Activated CD4-positive, alpha-beta T cell treated with anti-CD3 and anti-CD28 coated beads, Interleukin-2, amount 10 ng/mL, durations not matched to agents 24 days and 14 days (primary cell): Measurements from ENCODE around the gene TPCN2. TPM values are rescaled to one million over a fixed set of nuclear protein-coding genes. Genes with fewer than 3 reads are reported as not detected.

ENCODE experiments used
- DNase-seq: peaks from one replicate; pipeline ENCODE4 v3.0.0; 2022
- H3K27ac Mint-ChIP-seq: one replicate; pipeline ENCODE4 v1.8.0; 2022; ENCODE audit warnings: mild to moderate bottlenecking, mixed read lengths
- H3K27me3 Mint-ChIP-seq: one replicate; pipeline ENCODE4 v1.8.0; 2022; ENCODE audit warnings: mixed read lengths
- H3K36me3 Mint-ChIP-seq: one replicate; pipeline ENCODE4 v1.8.0; 2022; ENCODE audit warnings: low read depth, mild to moderate bottlenecking, mixed read lengths
- H3K4me1 Mint-ChIP-seq: one replicate; pipeline ENCODE4 v1.8.0; 2021; ENCODE audit warnings: mixed read lengths
- H3K4me3 Mint-ChIP-seq: one replicate; pipeline ENCODE4 v1.8.0; 2022; ENCODE audit warnings: mild to moderate bottlenecking, moderate library complexity, mixed read lengths
- H3K9me3 Mint-ChIP-seq: one replicate; pipeline ENCODE4 v1.8.0; 2021; ENCODE audit warnings: mixed read lengths
- intact Hi-C: fragments of 100-400 bp; cut with micrococcal nuclease; formaldehyde crosslinking; loops from one replicate; pipeline ENCODE4 v1.15.1; 2023
- total RNA-seq: library from RNA; stranded (reverse); gene quantifications from 2 replicates; pipeline ENCODE4 v1.2.3, GENCODE V29; 2022

Gene TPCN2
- total RNA-seq, 1 donor from 2014 or later: 15.7 TPM

GRCh38 chr11:69170704-69171103 lies 122.0 kb downstream of the TPCN2 start:
- H3K9me3 Mint-ChIP-seq: peaks cover 8% of the 10 kb centered on the region
- DNase-seq: no peak
- no peak overlapping the region for H3K27ac Mint-ChIP-seq
- H3K4me1 Mint-ChIP-seq: peaks cover 14% of the 10 kb centered on the region
- intact Hi-C loops: no loop called here
- no peaks in the 10 kb centered on the region for H3K36me3 Mint-ChIP-seq
- no peak overlapping the region for H3K4me3 Mint-ChIP-seq
- peaks cover 2% of the 10 kb centered on the region for H3K27me3 Mint-ChIP-seq

GRCh38 chr11:69171476-69172240 lies 122.9 kb downstream of the TPCN2 start:
- no peaks in the 10 kb centered on the region for H3K36me3 Mint-ChIP-seq
- H3K27me3 Mint-ChIP-seq: peaks cover 1% of the 10 kb centered on the region
- DNase-seq: no peak
- peaks cover 8% of the 10 kb centered on the region for H3K9me3 Mint-ChIP-seq
- H3K4me3 Mint-ChIP-seq: no peak overlapping the region
- intact Hi-C loops: no loop called here
- peaks cover 6% of the 10 kb centered on the region for H3K4me1 Mint-ChIP-seq
- H3K27ac Mint-ChIP-seq: no peak overlapping the region

- Mint-ChIP-seq H3K36me3 (no peaks in the 10 kb centered on the region), H3K27me3 (no peaks in the 10 kb centered on the region), H3K9me3 (peaks cover 8% of the 10 kb centered on the region), H3K27ac (no peak overlapping the region), H3K4me1 (no peaks in the 10 kb centered on the region), H3K4me3 (no peak overlapping the region)
- no peak for DNase-seq
- intact Hi-C loops: no loop called here
These were observed 123.9 kb downstream of the TPCN2 start for GRCh38 chr11:69172674-69173073.

DNA sequence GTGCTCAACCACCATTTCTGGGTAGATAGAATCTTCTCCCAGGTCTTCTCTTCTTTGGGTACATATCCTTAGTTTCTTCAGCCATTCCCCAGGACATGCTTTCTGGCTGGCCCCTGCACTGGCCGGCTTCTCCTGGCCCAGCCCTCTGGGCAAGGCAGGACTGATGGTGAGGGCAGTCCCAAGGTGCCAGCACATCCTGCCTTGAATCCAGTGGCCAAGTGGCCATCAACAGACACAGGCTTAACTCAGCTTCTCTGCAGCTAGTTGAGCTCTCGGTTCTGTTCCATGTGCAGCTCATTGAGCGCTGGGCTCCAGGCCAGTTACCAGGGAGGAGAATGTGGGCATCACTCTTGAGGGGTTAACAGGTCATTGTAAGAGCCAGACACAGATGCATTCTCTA lies 124.6 kb downstream of the TPCN2 start:
- peaks cover 8% of the 10 kb centered on the region for H3K9me3 Mint-ChIP-seq
- intact Hi-C loops: no loop called here
- no peak overlapping the region for H3K27ac Mint-ChIP-seq
- DNase-seq: no peak
- H3K27me3 Mint-ChIP-seq: no peaks in the 10 kb centered on the region
- H3K4me3 Mint-ChIP-seq: no peak overlapping the region
- no peaks in the 10 kb centered on the region for H3K4me1 Mint-ChIP-seq
- no peaks in the 10 kb centered on the region for H3K36me3 Mint-ChIP-seq

DNA sequence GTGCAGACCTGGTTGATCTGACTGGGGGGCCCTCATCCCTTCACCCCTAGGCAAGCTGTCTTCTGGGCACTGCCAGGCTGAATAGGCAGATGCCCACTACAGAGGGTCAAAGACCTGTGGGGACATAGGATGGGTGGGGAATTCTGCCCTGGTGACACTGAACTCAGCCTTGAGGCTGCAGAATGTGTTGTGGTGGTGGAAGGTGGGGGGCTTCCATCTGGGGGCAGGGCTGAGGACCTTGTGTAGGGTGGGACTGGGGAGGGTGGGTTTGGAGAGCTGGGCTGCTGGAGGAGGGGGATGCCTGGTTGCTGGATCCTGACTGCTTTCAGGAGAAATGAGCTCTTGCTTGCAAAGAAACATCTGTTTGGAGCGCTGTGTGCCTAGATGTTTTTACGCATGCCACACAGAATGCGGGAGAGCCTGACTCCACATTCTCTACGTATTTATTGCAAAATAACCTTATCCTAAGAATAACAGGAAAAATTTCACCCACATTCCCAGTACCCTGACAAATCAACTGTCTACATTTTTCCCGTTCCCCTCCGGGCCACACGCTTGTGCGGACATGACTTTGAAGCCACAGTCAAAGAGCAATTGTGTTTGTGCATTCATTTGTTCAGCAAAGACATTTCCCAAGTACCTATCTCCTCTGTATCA lies 125.3 kb downstream of the TPCN2 start:
- no peak overlapping the region for H3K4me3 Mint-ChIP-seq
- H3K27ac Mint-ChIP-seq: no peak overlapping the region
- H3K9me3 Mint-ChIP-seq: peaks cover 11% of the 10 kb centered on the region
- no peak for DNase-seq
- H3K27me3 Mint-ChIP-seq: no peaks in the 10 kb centered on the region
- no peaks in the 10 kb centered on the region for H3K4me1 Mint-ChIP-seq
- no peaks in the 10 kb centered on the region for H3K36me3 Mint-ChIP-seq
- intact Hi-C loops: no loop called here

GRCh38 chr11:69174841-69175240 lies 126.1 kb downstream of the TPCN2 start:
- no peak overlapping the region for H3K4me3 Mint-ChIP-seq
- H3K27ac Mint-ChIP-seq: no peak overlapping the region
- intact Hi-C loops: no loop called here
- H3K36me3 Mint-ChIP-seq: no peaks in the 10 kb centered on the region
- DNase-seq: no peak
- H3K4me1 Mint-ChIP-seq: no peaks in the 10 kb centered on the region
- no peaks in the 10 kb centered on the region for H3K27me3 Mint-ChIP-seq
- H3K9me3 Mint-ChIP-seq: peaks cover 11% of the 10 kb centered on the region

DNA sequence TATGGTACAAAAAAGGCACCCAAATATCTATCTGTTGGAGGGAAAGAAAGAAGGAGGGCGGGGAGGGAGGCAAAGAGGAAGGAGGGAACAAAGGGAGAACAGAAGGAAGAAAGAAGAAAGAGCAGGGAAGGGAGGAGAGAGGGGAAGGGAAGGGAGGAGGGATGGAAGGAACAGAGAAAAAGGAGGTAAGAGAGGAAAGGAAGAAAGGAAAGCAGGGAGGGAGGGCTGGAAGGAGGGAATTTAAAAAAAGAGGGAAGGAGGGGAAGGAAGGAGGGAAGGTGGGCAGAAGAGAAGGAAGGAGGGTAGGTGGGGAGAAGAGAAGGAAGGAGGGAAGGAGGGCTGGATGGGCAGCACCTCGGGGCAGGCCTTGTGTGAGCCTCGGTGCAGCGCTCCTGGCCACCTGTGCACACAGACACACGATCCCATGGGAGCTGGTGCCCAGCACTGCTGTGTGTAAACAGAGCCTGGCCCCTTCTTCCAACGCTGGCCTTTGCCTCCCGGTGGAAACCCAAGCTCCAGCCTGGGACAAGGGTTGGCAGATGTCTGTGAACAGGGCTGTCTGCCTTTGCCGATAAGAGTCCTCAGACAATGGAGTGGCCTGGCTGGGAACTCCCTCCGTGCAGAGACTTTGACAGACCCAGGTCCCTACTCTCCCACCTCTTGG lies 130.2 kb downstream of the TPCN2 start:
- H3K36me3 Mint-ChIP-seq: no peaks in the 10 kb centered on the region
- peaks cover 2% of the 10 kb centered on the region for H3K27me3 Mint-ChIP-seq
- peaks cover 3% of the 10 kb centered on the region for H3K4me1 Mint-ChIP-seq
- H3K4me3 Mint-ChIP-seq: no peak overlapping the region
- DNase-seq: no peak
- peaks cover 9% of the 10 kb centered on the region for H3K9me3 Mint-ChIP-seq
- H3K27ac Mint-ChIP-seq: no peak overlapping the region
- intact Hi-C loops: no loop called here

GRCh38 chr11:69180226-69180625 lies 131.5 kb downstream of the TPCN2 start:
- intact Hi-C loops: no loop called here
- H3K27me3 Mint-ChIP-seq: peaks cover 2% of the 10 kb centered on the region
- no peaks in the 10 kb centered on the region for H3K36me3 Mint-ChIP-seq
- peaks cover 3% of the 10 kb centered on the region for H3K4me1 Mint-ChIP-seq
- H3K9me3 Mint-ChIP-seq: peaks cover 9% of the 10 kb centered on the region
- no peak overlapping the region for H3K4me3 Mint-ChIP-seq
- no peak overlapping the region for H3K27ac Mint-ChIP-seq
- no peak for DNase-seq

DNA sequence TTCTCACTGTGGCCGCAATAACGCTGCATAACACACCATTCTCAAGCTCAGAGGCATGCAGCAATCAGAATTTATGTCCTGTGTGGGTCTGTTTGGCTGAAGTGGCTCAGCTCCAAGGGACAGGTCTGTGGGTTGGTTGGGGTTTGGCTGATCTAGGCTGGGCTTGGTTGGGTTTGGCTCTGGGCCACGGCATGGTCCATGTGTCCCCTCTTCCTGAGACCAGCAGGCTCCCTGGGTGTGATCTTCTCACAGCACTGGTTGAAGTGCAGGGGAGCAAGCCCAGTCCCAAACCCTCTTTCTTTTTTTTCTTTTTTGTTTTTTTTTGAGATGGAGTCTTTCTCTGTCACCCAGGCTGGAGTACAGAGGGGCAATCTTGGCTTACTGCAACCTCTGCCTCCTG lies 132.0 kb downstream of the TPCN2 start:
- DNase-seq: no peak
- no peaks in the 10 kb centered on the region for H3K36me3 Mint-ChIP-seq
- H3K4me3 Mint-ChIP-seq: no peak overlapping the region
- H3K27ac Mint-ChIP-seq: no peak overlapping the region
- peaks cover 9% of the 10 kb centered on the region for H3K9me3 Mint-ChIP-seq
- H3K27me3 Mint-ChIP-seq: peaks cover 2% of the 10 kb centered on the region
- intact Hi-C loops: no loop called here
- peaks cover 3% of the 10 kb centered on the region for H3K4me1 Mint-ChIP-seq

- H3K27ac Mint-ChIP-seq: no peak overlapping the region
- no peak for DNase-seq
- no peaks in the 10 kb centered on the region for H3K36me3 Mint-ChIP-seq
- peaks cover 3% of the 10 kb centered on the region for H3K4me1 Mint-ChIP-seq
- intact Hi-C loops: no loop called here
- peaks cover 2% of the 10 kb centered on the region for H3K27me3 Mint-ChIP-seq
- peaks cover 15% of the 10 kb centered on the region for H3K9me3 Mint-ChIP-seq
- H3K4me3 Mint-ChIP-seq: no peak overlapping the region
These were observed 134.9 kb downstream of the TPCN2 start for GRCh38 chr11:69183613-69184012.

Other genes starting within 250 kb of the TPCN2 start
- 25.2 and 25.9 TPM in 2 replicates for gene CPT1A, start 207.0 kb upstream of the TPCN2 start, total RNA-seq
- gene MRPL21, start 145.1 kb upstream of the TPCN2 start, total RNA-seq: 120 and 128 TPM in 2 replicates
- gene IGHMBP2, start 145.0 kb upstream of the TPCN2 start, total RNA-seq: 39.2 and 39.8 TPM in 2 replicates
- not detected in 2 replicates for gene MRGPRD, start 67.9 kb upstream of the TPCN2 start, total RNA-seq
- not detected in 2 replicates for gene MRGPRF, start 35.7 kb upstream of the TPCN2 start, total RNA-seq
- 0.21 and 0.43 TPM in 2 replicates for gene SMIM38, start 107.0 kb downstream of the TPCN2 start, total RNA-seq
- 0.21 and 0.83 TPM in 2 replicates for gene MYEOV, start 245.2 kb downstream of the TPCN2 start, total RNA-seq